ENCODE results near the gene WFS1.

WFS1 gene

DNA sequence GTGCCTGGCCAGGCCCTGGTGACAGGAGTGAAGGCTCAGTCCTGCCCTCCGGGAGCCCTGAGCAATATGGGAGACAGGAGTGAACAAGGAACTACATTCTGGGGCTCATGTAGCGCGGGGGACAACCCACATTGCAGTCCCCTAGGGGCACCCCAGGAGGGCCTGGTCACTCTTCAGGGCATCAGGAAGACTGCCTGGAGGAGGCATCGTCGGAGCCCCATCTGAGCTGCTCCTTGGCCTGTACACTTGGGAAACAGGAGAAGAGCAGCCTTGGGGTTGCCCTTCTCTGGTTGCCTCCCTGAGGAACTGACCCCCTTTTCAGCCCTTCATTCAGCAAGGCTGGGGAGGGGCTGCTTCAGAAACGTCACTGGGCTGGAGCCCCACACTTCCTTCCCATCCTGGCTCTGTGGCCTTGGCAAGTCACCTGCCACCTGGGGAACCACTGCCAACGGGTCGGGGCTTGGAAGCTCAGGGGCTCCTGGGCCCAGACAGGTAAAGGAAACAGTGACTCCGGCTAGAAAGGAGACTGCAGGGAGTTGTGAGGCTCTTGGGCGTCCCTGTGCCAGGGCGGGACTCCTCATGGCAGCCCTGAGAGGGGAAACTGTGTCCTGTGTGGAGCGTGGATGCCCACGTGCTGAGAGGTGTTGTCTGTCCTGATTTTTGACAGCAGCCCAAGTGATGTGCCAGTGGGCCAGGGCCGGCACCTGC lies 10.1 kb downstream of the WFS1 start:
- H3K36me3 ChIP-seq (ENCODE audit: control insufficient read depth, insufficient read depth, low read length): peaks cover 2% of the 10 kb centered on the region
- H3K27me3 ChIP-seq (replicated peaks; ENCODE audit: control insufficient read depth, insufficient read depth, low read length): no peaks in the 10 kb centered on the region
- no peak for DNase-seq (ENCODE audit: extremely low read depth, insufficient read length)
- no peak overlapping the region for H3K4me3 ChIP-seq (replicated peaks; ENCODE audit: low read depth, low read length)
- TF ChIP-seq, protein P1, sequence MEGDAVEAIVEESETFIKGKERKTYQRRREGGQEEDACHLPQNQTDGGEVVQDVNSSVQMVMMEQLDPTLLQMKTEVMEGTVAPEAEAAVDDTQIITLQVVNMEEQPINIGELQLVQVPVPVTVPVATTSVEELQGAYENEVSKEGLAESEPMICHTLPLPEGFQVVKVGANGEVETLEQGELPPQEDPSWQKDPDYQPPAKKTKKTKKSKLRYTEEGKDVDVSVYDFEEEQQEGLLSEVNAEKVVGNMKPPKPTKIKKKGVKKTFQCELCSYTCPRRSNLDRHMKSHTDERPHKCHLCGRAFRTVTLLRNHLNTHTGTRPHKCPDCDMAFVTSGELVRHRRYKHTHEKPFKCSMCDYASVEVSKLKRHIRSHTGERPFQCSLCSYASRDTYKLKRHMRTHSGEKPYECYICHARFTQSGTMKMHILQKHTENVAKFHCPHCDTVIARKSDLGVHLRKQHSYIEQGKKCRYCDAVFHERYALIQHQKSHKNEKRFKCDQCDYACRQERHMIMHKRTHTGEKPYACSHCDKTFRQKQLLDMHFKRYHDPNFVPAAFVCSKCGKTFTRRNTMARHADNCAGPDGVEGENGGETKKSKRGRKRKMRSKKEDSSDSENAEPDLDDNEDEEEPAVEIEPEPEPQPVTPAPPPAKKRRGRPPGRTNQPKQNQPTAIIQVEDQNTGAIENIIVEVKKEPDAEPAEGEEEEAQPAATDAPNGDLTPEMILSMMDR (IDR thresholded peaks at IDR 0.05; ENCODE audit: insufficient read depth, low read length, poor library complexity, severe bottlenecking): no peak

DNA sequence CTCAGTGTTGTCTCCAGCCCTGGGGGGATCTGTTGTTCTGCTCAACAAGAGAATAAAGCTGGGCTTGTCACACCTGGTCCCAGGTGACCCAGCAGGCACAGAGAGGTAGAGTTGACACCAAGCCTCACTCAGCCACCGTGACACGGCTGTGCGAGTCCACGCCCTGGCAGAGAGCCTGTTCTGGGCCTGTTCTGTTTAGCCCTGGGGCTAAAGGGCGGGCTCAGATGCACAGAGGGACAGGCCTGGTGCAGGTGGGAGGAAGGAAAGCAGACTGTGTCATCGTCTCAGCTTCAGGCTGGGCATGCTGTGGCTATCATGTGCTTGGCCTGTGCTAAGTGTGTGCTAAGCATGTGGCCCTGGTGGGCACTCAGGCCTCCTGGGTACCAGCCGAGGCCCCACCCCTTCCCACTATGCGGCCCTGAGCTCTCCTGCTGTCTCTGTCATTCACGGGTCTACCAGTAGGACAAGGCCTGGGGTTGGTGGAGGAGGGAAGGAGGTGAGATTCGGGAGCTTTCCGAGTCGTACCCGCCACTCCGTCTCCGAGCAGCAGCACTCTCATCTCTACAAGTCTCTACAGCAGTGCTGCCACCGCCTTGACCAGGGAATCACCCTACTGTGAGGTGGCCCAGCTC lies 10.8 kb downstream of the WFS1 start:
- Histone ChIP-seq H3K36me3 (ENCODE audit: control insufficient read depth, insufficient read depth, low read length) (peaks cover 2% of the 10 kb centered on the region), H3K4me3 (replicated peaks; ENCODE audit: low read depth, low read length) (no peak overlapping the region), H3K27me3 (replicated peaks; ENCODE audit: control insufficient read depth, insufficient read depth, low read length) (no peaks in the 10 kb centered on the region)
- TF ChIP-seq, protein P1 (IDR thresholded peaks at IDR 0.05; ENCODE audit: insufficient read depth, low read length, poor library complexity, severe bottlenecking): no peak
- no peak for DNase-seq (ENCODE audit: extremely low read depth, insufficient read length)

DNA sequence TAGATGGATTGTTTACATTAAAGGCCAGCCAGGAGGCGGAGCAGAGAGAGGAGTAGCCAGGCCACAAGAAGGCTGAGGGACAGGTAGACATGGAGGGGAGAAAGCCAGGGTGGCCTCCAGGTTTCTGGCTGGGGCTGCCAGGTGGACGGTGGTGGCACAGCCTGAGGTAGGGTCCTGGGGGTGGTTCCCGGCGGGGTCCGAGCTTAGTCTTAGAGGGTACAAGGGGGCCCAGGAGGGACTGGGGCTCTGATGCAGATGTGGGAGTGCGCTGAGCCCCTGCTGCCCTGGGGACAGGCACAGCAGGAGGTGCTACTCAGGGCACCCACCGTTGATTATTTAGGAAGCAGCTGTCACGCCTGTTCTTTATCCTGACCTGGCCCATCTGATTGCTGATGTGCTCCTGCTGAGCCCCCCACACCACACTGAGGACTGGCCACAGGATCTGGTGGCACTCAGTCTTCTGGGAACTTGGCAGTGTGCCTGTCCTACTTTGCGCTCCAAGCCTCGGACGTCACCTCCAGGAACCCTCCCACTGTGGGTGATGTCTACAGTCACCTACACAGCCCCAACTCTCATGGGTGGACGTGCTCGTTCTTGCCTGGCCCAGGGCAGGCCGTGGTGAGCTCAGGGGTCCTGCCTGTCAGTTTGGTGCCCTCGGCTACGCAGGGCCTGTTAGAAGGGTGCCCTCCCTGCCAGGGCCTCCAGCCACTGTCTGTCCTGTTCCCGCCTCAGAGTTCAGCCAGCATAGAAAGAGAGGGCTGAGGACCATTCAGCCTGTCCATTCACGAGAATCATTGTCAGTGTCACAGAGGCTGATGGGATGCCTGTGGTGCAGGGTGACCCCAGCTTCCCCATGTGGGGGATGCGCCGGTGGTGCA lies 12.0 kb downstream of the WFS1 start:
- TF ChIP-seq, protein P1 (IDR thresholded peaks at IDR 0.05; ENCODE audit: insufficient read depth, low read length, poor library complexity, severe bottlenecking): no peak
- Histone ChIP-seq H3K36me3 (ENCODE audit: control insufficient read depth, insufficient read depth, low read length) (peaks cover 2% of the 10 kb centered on the region), H3K4me3 (replicated peaks; ENCODE audit: low read depth, low read length) (no peak overlapping the region), H3K27me3 (replicated peaks; ENCODE audit: control insufficient read depth, insufficient read depth, low read length) (no peaks in the 10 kb centered on the region)
- no peak for DNase-seq (ENCODE audit: extremely low read depth, insufficient read length)

DNA sequence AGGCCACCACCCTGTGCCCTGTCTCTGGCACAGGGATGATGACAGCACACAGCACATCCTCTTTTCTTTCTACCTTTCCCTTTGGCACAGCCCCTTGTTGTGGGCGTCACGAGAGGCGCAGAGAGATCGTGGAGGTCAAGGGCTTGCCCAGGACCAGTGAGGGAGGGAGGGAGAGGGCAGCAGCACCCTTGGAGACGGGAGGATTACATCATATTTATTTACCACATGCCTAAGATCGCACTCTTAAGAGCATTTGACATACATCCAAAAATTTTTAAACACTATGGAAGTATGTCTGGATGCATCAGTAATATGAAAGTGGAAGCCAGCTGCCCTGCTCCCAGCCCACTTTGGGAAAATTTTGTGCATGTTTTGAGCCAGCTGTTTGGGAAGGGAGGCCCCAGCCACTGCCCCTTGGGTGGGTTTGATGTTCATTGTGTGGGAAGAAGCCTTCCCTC lies 12.7 kb downstream of the WFS1 start:
- no peaks in the 10 kb centered on the region for H3K27me3 ChIP-seq (replicated peaks; ENCODE audit: control insufficient read depth, insufficient read depth, low read length)
- no peak overlapping the region for H3K4me3 ChIP-seq (replicated peaks; ENCODE audit: low read depth, low read length)
- no peak for DNase-seq (ENCODE audit: extremely low read depth, insufficient read length)
- peaks cover 2% of the 10 kb centered on the region for H3K36me3 ChIP-seq (ENCODE audit: control insufficient read depth, insufficient read depth, low read length)
- TF ChIP-seq, protein P1 (IDR thresholded peaks at IDR 0.05; ENCODE audit: insufficient read depth, low read length, poor library complexity, severe bottlenecking): no peak

DNA sequence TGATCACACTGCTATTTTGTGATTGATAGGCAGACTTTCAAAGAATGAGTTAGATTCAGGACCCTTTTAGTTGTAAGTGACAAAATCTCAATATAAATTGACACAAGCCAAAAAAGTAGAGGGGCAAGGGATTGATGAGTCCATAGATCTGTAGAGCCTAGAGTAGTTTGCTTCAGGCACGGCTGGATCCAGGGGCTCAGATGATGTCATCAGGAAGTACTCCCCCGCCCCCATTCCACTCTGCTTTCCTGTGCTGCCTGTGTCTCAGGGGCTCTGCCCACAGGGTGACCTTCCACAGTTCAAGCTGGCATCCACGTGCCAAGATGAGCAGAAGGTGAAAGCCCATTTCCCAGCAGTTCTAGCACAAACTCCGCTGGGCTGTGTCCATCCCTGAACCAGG lies 13.6 kb downstream of the WFS1 start:
- TF ChIP-seq, protein P1 (IDR thresholded peaks at IDR 0.05; ENCODE audit: insufficient read depth, low read length, poor library complexity, severe bottlenecking): no peak
- Histone ChIP-seq H3K4me3 (replicated peaks; ENCODE audit: low read depth, low read length) (no peak overlapping the region), H3K27me3 (replicated peaks; ENCODE audit: control insufficient read depth, insufficient read depth, low read length) (no peaks in the 10 kb centered on the region), H3K36me3 (ENCODE audit: control insufficient read depth, insufficient read depth, low read length) (peaks cover 2% of the 10 kb centered on the region)
- no peak for DNase-seq (ENCODE audit: extremely low read depth, insufficient read length)
